ENCODE results near the gene HDDC3. TPM values are rescaled to one million over a fixed set of nuclear protein-coding genes. Genes with fewer than 3 reads are reported as not detected.

HDDC3 gene
- total RNA-seq, 4 donors from 2014 or later: 5.1 to 7.9 (median 6.0) TPM

GRCh38 chr15:90941038-90941437 lies 8.7 kb upstream of the HDDC3 start:
- Histone ChIP-seq H3K4me3 (no peak overlapping the region), H3K27ac (replicated peaks in 1 of 4) (no peak overlapping the region), H3K4me1 (peaks cover 8 to 12% (median 11%) of the 10 kb centered on the region in 4 donors), H3K27me3 (no peaks in the 10 kb centered on the region), H3K36me3 (peaks cover 75 to 93% (median 89%) of the 10 kb centered on the region in 4 donors), H3K9me3 (no peaks in the 10 kb centered on the region)
- DNase-seq (ENCODE audit: extremely low spot score): no peak
- TF ChIP-seq EP300 (IDR thresholded peaks at IDR 0.05) (no peak), POLR2AphosphoS5 (IDR thresholded peaks at IDR 0.05) (no peak), CTCF (IDR thresholded peaks at IDR 0.05) (no peak), POLR2A (IDR thresholded peaks at IDR 0.05; ENCODE audit: low read depth) (no peak)
- intact Hi-C loops (cut with DNase I): no loop called here
- 95% methylated on average over 4 of the region's 4 CpGs for WGBS

GRCh38 chr15:90939756-90940155 lies 7.4 kb upstream of the HDDC3 start:
- TF ChIP-seq CTCF (IDR thresholded peaks at IDR 0.05) (no peak), POLR2AphosphoS5 (IDR thresholded peaks at IDR 0.05) (no peak), EP300 (IDR thresholded peaks at IDR 0.05) (no peak), POLR2A (IDR thresholded peaks at IDR 0.05; ENCODE audit: low read depth) (no peak)
- Histone ChIP-seq H3K9me3 (no peaks in the 10 kb centered on the region), H3K36me3 (peaks cover 62 to 80% (median 76%) of the 10 kb centered on the region in 4 donors), H3K4me3 (no peak overlapping the region), H3K27ac (replicated peaks in 1 of 4) (no peak overlapping the region), H3K27me3 (no peaks in the 10 kb centered on the region), H3K4me1 (peaks cover 15 to 22% (median 19%) of the 10 kb centered on the region in 4 donors)
- intact Hi-C loops (cut with DNase I): no loop called here
- DNase-seq (ENCODE audit: extremely low spot score): no peak
- 98% methylated on average over 5 of the region's 7 CpGs for WGBS

- no peak for DNase-seq (ENCODE audit: extremely low spot score)
- peaks cover 48 to 65% (median 61%) of the 10 kb centered on the region in 4 donors for H3K36me3 ChIP-seq
- H3K27me3 ChIP-seq: no peaks in the 10 kb centered on the region
- intact Hi-C loops (cut with DNase I): no loop called here
- TF ChIP-seq EP300 (IDR thresholded peaks at IDR 0.05) (no peak), CTCF (IDR thresholded peaks at IDR 0.05) (no peak), POLR2AphosphoS5 (IDR thresholded peaks at IDR 0.05) (no peak), POLR2A (IDR thresholded peaks at IDR 0.05; ENCODE audit: low read depth) (no peak)
- no peak overlapping the region for H3K4me3 ChIP-seq
- no peaks in the 10 kb centered on the region for H3K9me3 ChIP-seq
- 95% methylated on average over 5 of the region's 5 CpGs for whole genome bisulfite sequencing
- peaks cover 20 to 36% (median 32%) of the 10 kb centered on the region in 4 donors for H3K4me1 ChIP-seq
- H3K27ac ChIP-seq (replicated peaks in 1 of 4): no peak overlapping the region
These were observed 5.9 kb upstream of the HDDC3 start for GRCh38 chr15:90938261-90938660.

GRCh38 chr15:90936823-90937222 lies 4.5 kb upstream of the HDDC3 start:
- Histone ChIP-seq H3K27me3 (no peaks in the 10 kb centered on the region), H3K36me3 (peaks cover 33 to 51% (median 47%) of the 10 kb centered on the region in 4 donors), H3K4me1 (peaks cover 27 to 50% (median 42%) of the 10 kb centered on the region in 4 donors), H3K4me3 (no peak overlapping the region), H3K27ac (replicated peaks in 1 of 4) (no peak overlapping the region), H3K9me3 (no peaks in the 10 kb centered on the region)
- intact Hi-C loops (cut with DNase I): no loop called here
- WGBS: 63% methylated on average over 1 of the region's 1 CpG
- no peak for DNase-seq (ENCODE audit: extremely low spot score)
- TF ChIP-seq POLR2A (IDR thresholded peaks at IDR 0.05; ENCODE audit: low read depth) (no peak), EP300 (IDR thresholded peaks at IDR 0.05) (no peak), POLR2AphosphoS5 (IDR thresholded peaks at IDR 0.05) (no peak)

GRCh38 chr15:90934949-90935751 lies 2.8 kb upstream of the HDDC3 start, which contains the start of gene UNC45A:
TSS of gene UNC45A (plus strand) at chr15:90935285. CDS start at chr15:90935325, 40 bp downstream.
- Histone ChIP-seq H3K36me3 (peaks cover 17 to 34% (median 30%) of the 10 kb centered on the region in 4 donors), H3K9me3 (no peaks in the 10 kb centered on the region), H3K4me3 (peak within 1 kb of the TSS; percentile 68 to 85 (median 76)), H3K27ac (replicated peaks in 1 of 4) (peak within 1 kb of the TSS; percentile 86 to 87 (median 86)), H3K27me3 (no peaks in the 10 kb centered on the region), H3K4me1 (peaks cover 43 to 67% (median 58%) of the 10 kb centered on the region in 4 donors)
- WGBS: 0% methylated on average over 27 of the region's 65 CpGs
- intact Hi-C loops (cut with DNase I): no loop called here
- peak; percentile 74 to 78 for TF ChIP-seq POLR2AphosphoS5 (IDR thresholded peaks at IDR 0.05)
- no peak for TF ChIP-seq EP300 (IDR thresholded peaks at IDR 0.05)
- DNase-seq (ENCODE audit: extremely low spot score): peak; percentile 96

Data from esophagus muscularis mucosa (tissue), 4 donors.